ENCODE results near the gene CDKN1A. TPM values are rescaled to one million over a fixed set of nuclear protein-coding genes. Genes with fewer than 3 reads are reported as not detected.

CDKN1A gene
- total RNA-seq, 8 experiments from 2014 or later, result 45.7 to 896 (median 172) TPM

GRCh38 chr6:36685166-36685924 lies 6.8 kb downstream of the CDKN1A start:
- in situ Hi-C loops (cut with MboI; ENCODE audit: low pct_unique_long_range_greater_than_20kb in 2 of 9, low sequenced_read_pairs in 9 of 9, unreplicated experiment in 9 of 9), result no loop called here

GRCh38 chr6:36685926-36686667 lies 7.6 kb downstream of the CDKN1A start:
- Histone ChIP-seq H3K4me3 (no peak overlapping the region), H3K4me1 (replicated peaks in 1 of 2) (no peaks in the 10 kb centered on the region), H3K27ac (no peak overlapping the region)
- ATAC-seq (replicated peaks in 6 of 8), result peak in 3 of 8 experiments; percentile 0 to 14 (median 13)
- WGBS, 10 experiments, result 36 to 94% (median 89%) methylated on average over 1 to 10 of the region's 11 CpGs; no CpG with 5 or more reads in 3 of the 10 experiments
- in situ Hi-C loops (cut with MboI; ENCODE audit: low pct_unique_long_range_greater_than_20kb in 2 of 9, low sequenced_read_pairs in 9 of 9, unreplicated experiment in 9 of 9), result no loop called here

More at GRCh38 chr6:36685166-36685924, 6.8 kb downstream of the CDKN1A start:
- H3K4me3 ChIP-seq, result no peak overlapping the region
- no peak overlapping the region for H3K27ac ChIP-seq
- no peak for ATAC-seq (replicated peaks in 6 of 8)
- H3K4me1 ChIP-seq (replicated peaks in 1 of 2), result no peaks in the 10 kb centered on the region
- 63 to 100% (median 89%) methylated on average over 2 to 17 of the region's 20 CpGs for WGBS, 10 experiments

- Histone ChIP-seq H3K27ac (no peak overlapping the region), H3K4me3 (no peak overlapping the region), H3K4me1 (replicated peaks in 1 of 2) (no peaks in the 10 kb centered on the region)
- WGBS, 10 experiments, result 56 to 100% (median 92%) methylated on average over 1 to 5 of the region's 10 CpGs; no CpG with 5 or more reads in 1 of the 10 experiments
- peak in 3 of 8 experiments; percentile 0 to 11 (median 10) for ATAC-seq (replicated peaks in 6 of 8)
- in situ Hi-C loops (cut with MboI; ENCODE audit: low pct_unique_long_range_greater_than_20kb in 2 of 9, low sequenced_read_pairs in 9 of 9, unreplicated experiment in 9 of 9), result no loop called here
Measured at GRCh38 chr6:36686668-36687513, 8.4 kb downstream of the CDKN1A start.

GRCh38 chr6:36688063-36688738 lies 9.7 kb downstream of the CDKN1A start:
- in situ Hi-C loops (cut with MboI; ENCODE audit: low pct_unique_long_range_greater_than_20kb in 2 of 9, low sequenced_read_pairs in 9 of 9, unreplicated experiment in 9 of 9), result no loop called here
- WGBS, 10 experiments, result 80 to 95% (median 90%) methylated on average over 1 to 4 of the region's 6 CpGs; no CpG with 5 or more reads in 4 of the 10 experiments
- Histone ChIP-seq H3K4me1 (replicated peaks in 1 of 2) (no peaks in the 10 kb centered on the region), H3K4me3 (no peak overlapping the region), H3K27ac (no peak overlapping the region)
- ATAC-seq (replicated peaks in 6 of 8), result peak in 3 of 8 experiments; percentile 3 to 9 (median 5)

GRCh38 chr6:36688739-36689075 lies 10.2 kb downstream of the CDKN1A start:
- 0 to 96% (median 60%) methylated on average over 1 to 5 of the region's 5 CpGs; no CpG with 5 or more reads in 3 of the 10 experiments for WGBS, 10 experiments
- no peak overlapping the region for H3K27ac ChIP-seq
- H3K4me1 ChIP-seq (replicated peaks in 1 of 2), result no peaks in the 10 kb centered on the region
- no peak overlapping the region for H3K4me3 ChIP-seq
- peak in 4 of 8 experiments; percentile 0 to 12 (median 4) for ATAC-seq (replicated peaks in 6 of 8)
- in situ Hi-C loops (cut with MboI; ENCODE audit: low pct_unique_long_range_greater_than_20kb in 2 of 9, low sequenced_read_pairs in 9 of 9, unreplicated experiment in 9 of 9), result no loop called here

- WGBS, 10 experiments, result 74 to 100% (median 86%) methylated on average over 1 to 4 of the region's 4 CpGs; no CpG with 5 or more reads in 2 of the 10 experiments
- in situ Hi-C loops (cut with MboI; ENCODE audit: low pct_unique_long_range_greater_than_20kb in 2 of 9, low sequenced_read_pairs in 9 of 9, unreplicated experiment in 9 of 9), result no loop called here
Measured at GRCh38 chr6:36691011-36691410, 12.5 kb downstream of the CDKN1A start.

GRCh38 chr6:36691612-36692011 lies 13.1 kb downstream of the CDKN1A start:
- no peak overlapping the region for H3K27ac ChIP-seq
- in situ Hi-C loops (cut with MboI; ENCODE audit: low pct_unique_long_range_greater_than_20kb in 2 of 9, low sequenced_read_pairs in 9 of 9, unreplicated experiment in 9 of 9), result no loop called here
- no CpG with 5 or more reads among the region's 2 CpGs for WGBS, 10 experiments
- H3K4me3 ChIP-seq, result no peak overlapping the region
- no peaks in the 10 kb centered on the region for H3K4me1 ChIP-seq (replicated peaks in 1 of 2)
- ATAC-seq (replicated peaks in 6 of 8), result peak in 1 of 8 experiments; percentile 1

More at GRCh38 chr6:36691011-36691410, 12.5 kb downstream of the CDKN1A start:
- Histone ChIP-seq H3K4me3 (no peak overlapping the region), H3K27ac (no peak overlapping the region), H3K4me1 (replicated peaks in 1 of 2) (no peaks in the 10 kb centered on the region)
- ATAC-seq (replicated peaks in 6 of 8), result no peak

- H3K4me1 ChIP-seq (replicated peaks in 1 of 2), result no peaks in the 10 kb centered on the region
- peak in 1 of 8 experiments; percentile 1 for ATAC-seq (replicated peaks in 6 of 8)
Measured at GRCh38 chr6:36692220-36692619, 13.7 kb downstream of the CDKN1A start.

GRCh38 chr6:36692861-36693702 lies 14.6 kb downstream of the CDKN1A start:
- in situ Hi-C loops (cut with MboI; ENCODE audit: low pct_unique_long_range_greater_than_20kb in 2 of 9, low sequenced_read_pairs in 9 of 9, unreplicated experiment in 9 of 9), result no loop called here
- Histone ChIP-seq H3K4me1 (replicated peaks in 1 of 2) (no peaks in the 10 kb centered on the region), H3K4me3 (no peak overlapping the region), H3K27ac (no peak overlapping the region)
- WGBS, 10 experiments, result 39 to 93% (median 77%) methylated on average over 2 to 22 of the region's 27 CpGs
- ATAC-seq (replicated peaks in 6 of 8), result no peak

More at GRCh38 chr6:36692220-36692619, 13.7 kb downstream of the CDKN1A start:
- WGBS, 10 experiments, result 48 to 100% (median 80%) methylated on average over 1 to 3 of the region's 3 CpGs; no CpG with 5 or more reads in 4 of the 10 experiments
- Histone ChIP-seq H3K4me3 (no peak overlapping the region), H3K27ac (no peak overlapping the region)
- in situ Hi-C loops (cut with MboI; ENCODE audit: low pct_unique_long_range_greater_than_20kb in 2 of 9, low sequenced_read_pairs in 9 of 9, unreplicated experiment in 9 of 9), result no loop called here

GRCh38 chr6:36694616-36695015 lies 16.1 kb downstream of the CDKN1A start:
- WGBS, 10 experiments, result 83 to 100% (median 93%) methylated on average over 2 to 5 of the region's 6 CpGs; no CpG with 5 or more reads in 4 of the 10 experiments
- in situ Hi-C loops (cut with MboI; ENCODE audit: low pct_unique_long_range_greater_than_20kb in 2 of 9, low sequenced_read_pairs in 9 of 9, unreplicated experiment in 9 of 9), result no loop called here

GRCh38 chr6:36695414-36695813 lies 16.9 kb downstream of the CDKN1A start:
- ATAC-seq (replicated peaks in 6 of 8), result no peak
- in situ Hi-C loops (cut with MboI; ENCODE audit: low pct_unique_long_range_greater_than_20kb in 2 of 9, low sequenced_read_pairs in 9 of 9, unreplicated experiment in 9 of 9), result no loop called here
- no peak overlapping the region for H3K27ac ChIP-seq
- no peaks in the 10 kb centered on the region for H3K4me1 ChIP-seq (replicated peaks in 1 of 2)
- no peak overlapping the region for H3K4me3 ChIP-seq
- 63 to 100% (median 83%) methylated on average over 2 of the region's 2 CpGs; no CpG with 5 or more reads in 1 of the 10 experiments for WGBS, 10 experiments

More at GRCh38 chr6:36694616-36695015, 16.1 kb downstream of the CDKN1A start:
- H3K4me3 ChIP-seq, result no peak overlapping the region
- H3K4me1 ChIP-seq (replicated peaks in 1 of 2), result no peaks in the 10 kb centered on the region
- no peak overlapping the region for H3K27ac ChIP-seq
- ATAC-seq (replicated peaks in 6 of 8), result no peak
